IPS-18c (cell line): ENCODE data around the gene MAP7D1.
"Not testable (repeated sequence)": the region's sequence is repeated elsewhere in the genome, so short reads cannot be mapped to it uniquely, and the experiment has no call there.

Experiments
- H3K4me3 ChIP-seq: 2 replicates; pipeline ENCODE4 v1.7.0; 2013; ENCODE audit warnings: low read depth, mild to moderate bottlenecking, low read length, moderate library complexity; ENCODE audit not compliant: insufficient read depth
- H3K9me3 ChIP-seq: one replicate; pipeline ENCODE4 v1.6.1; 2013; ENCODE audit warnings: mild to moderate bottlenecking, low read length, moderate library complexity; ENCODE audit not compliant: control insufficient read depth, insufficient read depth

The MAP7D1 gene

DNA sequence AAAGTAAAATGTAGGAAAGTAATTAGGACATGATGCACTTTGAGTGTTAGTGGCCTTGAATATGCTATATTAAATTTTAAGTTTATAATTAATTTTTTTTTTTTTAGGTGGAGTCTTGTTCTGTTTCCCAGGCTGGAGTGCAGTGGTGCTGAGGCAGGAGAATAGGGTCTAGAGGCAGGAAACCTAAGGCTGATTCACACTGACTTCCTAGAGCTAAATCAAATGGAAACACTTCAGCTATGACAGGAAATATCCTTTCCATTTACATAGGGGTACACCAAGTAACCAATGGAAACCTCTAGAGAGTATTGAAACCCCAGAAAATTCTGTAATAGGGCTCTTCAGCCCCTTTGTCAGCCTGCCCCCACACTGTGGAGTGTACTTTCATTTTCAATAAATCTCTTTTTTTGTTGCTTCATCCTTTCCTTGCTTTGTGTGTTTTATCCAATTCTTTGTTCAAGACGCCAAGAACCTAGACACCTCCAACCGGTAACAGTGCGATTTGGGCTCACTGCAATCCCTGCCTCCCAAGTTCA, 50.4 kb downstream of the MAP7D1 start:
- Histone ChIP-seq H3K4me3 (no peak overlapping the region), H3K9me3 (no peaks in the 10 kb centered on the region)

DNA sequence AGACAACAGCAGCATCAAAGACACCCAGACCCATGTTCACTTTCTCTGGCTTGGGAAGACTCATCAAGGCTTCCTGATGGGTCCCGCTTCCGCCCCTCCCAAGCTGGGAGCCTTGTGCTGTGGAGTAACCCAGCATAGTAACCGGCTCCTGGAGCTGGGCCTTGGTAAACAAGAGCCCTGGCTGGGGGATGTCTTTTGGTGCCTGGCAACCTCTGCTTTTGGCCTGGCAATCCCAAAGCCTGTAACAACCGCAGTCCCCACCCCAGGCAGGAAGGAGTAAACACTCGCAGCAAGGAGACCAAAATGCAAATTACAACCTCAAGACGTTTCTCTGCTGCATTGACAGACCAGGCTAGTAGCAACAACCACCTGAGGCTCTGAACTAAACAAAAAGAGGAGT, 51.4 kb downstream of the MAP7D1 start:
- Histone ChIP-seq H3K4me3 (no peak overlapping the region), H3K9me3 (no peaks in the 10 kb centered on the region)

DNA sequence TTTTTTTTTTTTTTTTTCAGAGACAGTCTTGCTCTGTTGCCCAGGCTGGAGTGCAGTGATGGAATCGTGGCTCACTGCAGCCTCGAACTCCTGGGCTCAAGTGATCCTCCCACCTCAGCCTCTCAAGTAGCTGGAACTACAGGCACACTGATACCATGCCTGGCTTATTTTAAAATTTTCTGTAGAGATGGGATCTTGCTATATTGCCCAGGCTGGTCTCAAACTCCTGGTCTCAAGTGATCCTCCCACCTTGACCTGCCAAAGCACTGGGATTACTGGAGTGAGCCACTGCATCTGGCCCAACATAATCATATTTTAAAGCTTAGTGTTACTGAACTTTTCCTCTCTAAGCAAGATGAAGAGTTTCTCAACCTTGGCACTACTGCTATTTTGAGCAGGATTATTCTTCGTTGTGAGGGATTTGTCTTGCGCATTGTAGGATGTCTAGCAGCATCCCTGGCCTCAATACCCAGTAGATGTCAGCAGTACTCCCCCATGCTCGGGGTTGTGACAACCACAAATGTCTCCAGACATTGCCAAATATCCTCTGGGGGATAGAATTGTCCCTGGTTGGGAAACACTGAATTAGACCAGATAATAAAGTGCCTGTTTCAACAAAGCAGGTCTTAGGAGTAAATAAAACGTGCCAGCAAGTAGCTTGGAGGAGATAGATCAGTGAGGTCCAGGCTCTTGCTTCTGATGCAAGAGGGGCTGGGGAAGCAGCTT, 53.2 kb downstream of the MAP7D1 start:
- Histone ChIP-seq H3K4me3 (no peak overlapping the region), H3K9me3 (no peaks in the 10 kb centered on the region)

DNA sequence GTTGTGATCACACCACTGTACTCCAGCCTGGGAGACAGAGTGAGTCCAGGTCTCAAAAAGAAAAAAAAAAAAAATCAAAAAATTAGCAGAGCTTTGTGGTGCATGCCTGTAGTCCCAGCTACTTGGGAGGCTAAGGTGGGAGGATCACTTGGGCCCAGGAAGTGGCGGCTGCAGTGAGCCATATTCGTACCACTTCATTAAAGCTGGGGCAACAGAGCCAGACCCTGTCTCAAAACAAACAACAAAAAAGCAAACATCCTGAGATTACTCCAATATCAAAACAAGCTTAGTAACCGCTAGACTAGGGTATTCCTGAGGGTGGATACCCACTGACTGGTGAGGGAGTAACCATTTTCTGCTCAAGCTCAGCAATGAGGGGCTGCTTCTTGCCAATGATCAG, 55.3 kb downstream of the MAP7D1 start:
- H3K4me3 ChIP-seq, result no peak overlapping the region
- H3K9me3 ChIP-seq, result no peaks in the 10 kb centered on the region

DNA sequence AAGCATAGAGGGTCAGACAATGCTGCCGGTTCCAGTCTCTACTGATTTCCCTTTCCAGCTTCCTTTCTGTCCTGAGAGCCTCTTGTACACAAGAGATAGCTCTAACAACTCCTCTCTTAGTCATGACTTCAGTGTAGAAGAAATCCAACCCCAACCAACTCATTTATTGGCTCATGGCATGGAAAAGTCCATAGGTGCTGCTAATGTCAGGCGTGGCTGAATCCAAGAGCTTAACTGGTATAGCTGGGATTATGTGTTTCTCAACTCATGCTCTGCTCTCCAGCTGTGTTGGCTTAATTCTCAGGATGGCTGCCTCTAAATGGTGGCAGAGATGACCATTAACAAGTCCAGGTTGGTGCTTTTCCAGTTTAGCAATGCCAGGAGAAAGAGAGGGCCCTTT, 55.9 kb downstream of the MAP7D1 start:
- no peak overlapping the region for H3K4me3 ChIP-seq
- no peaks in the 10 kb centered on the region for H3K9me3 ChIP-seq

DNA sequence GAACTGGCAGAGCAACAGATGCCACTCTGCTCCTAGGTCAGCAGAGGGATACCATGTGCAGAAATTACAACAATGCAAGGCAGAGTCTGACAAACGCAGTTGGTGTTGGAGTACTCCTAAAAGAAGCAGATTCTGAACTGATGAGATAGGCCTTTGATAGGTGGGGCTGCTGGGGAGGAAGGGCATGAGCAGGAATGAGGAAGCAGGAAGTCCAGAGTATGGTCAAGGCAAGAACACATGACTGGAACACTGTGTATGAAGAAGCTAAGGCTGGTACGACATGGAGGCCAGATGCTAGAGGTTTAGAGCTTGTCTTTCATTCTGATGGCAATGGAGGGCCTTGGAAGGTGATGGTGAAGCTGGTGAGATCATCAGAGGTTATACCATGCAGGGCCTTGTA, 56.8 kb downstream of the MAP7D1 start:
- Histone ChIP-seq H3K9me3 (no peaks in the 10 kb centered on the region), H3K4me3 (no peak overlapping the region)

DNA sequence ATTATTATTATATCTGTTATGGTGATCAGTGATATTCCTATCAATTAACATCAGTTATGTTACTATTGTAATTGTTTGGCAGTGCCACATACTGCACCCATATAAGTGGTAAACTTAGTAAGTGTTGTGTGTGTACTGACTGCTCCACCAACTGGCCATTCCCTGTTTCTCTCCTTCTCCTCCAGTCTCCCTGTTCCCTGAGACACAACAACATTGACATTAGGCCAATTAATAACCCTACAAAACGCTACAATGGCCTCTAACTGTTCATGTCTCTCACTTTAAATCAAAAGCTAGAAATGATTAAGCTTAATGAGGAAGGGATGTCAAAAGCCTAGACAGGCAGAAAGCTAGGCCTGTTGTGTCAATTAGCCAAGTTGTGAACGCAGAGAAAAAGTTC, 61.7 kb downstream of the MAP7D1 start:
- no peaks in the 10 kb centered on the region for H3K9me3 ChIP-seq

DNA sequence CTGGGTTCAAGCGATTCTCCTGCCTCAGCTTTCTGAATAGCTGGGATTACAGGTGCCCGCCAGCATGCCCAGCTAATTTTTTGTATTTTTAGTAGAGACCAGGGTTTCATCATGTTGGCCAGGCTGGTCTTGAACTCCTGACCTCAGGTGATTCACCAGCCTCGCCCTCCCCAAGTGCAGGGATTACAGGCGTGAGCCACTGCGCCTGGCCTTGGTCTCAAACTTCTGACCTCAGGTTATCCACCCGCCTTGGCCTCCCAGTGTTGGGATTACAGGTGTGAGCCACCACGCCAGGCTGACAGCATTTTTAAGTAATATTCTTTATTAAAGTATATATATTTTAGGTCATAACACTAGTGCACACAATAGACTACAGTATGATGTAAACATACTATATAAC, 65.9 kb downstream of the MAP7D1 start:
- H3K9me3 ChIP-seq, H3K4me3 ChIP-seq: not testable (repeated sequence)

More for the DNA sequence above, 61.7 kb downstream of the MAP7D1 start:
- no peak overlapping the region for H3K4me3 ChIP-seq

DNA sequence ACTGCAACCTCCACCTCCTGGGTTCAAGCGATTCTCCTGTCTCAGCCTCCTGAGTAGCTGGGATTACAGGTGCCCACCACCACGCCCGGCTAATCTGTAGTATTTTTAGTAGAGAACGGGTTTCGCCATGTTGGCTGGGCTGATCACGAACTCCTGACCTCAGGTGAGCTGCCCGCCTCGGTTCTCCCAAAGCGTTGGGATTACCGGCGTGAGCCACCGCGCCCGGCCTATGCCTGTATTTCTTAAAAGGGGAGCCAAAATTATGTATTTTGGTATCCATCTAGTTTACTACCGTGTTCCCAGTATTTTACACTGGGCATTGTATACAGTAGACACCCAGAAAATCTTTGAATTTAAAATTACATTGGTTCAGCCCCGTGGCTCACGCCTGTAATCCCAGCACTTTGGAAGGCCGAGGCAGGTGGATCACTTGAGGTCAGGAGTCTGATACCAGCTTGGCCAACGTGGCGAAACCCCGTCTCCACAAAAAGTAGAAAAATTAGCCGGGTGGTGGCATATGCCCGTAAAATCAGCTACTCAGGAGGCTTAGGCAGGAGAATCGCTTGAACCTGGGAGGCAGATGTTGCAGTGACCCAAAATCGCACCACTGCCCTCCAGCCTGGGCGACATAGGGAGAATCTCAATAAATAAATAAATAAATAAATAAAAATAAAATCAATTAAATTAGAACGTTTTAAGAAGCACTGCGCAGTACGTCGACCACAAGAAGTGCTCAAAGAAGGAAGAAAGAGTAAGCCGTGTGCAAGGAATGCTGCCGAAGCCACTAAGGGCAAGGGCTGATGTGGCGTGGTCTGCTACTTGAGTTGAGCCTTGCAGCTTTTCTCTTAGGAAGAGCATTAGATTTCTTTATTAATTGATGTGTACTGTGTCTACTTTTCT, 66.8 kb downstream of the MAP7D1 start:
- Histone ChIP-seq H3K4me3 (no peak overlapping the region), H3K9me3 (no peaks in the 10 kb centered on the region)

DNA sequence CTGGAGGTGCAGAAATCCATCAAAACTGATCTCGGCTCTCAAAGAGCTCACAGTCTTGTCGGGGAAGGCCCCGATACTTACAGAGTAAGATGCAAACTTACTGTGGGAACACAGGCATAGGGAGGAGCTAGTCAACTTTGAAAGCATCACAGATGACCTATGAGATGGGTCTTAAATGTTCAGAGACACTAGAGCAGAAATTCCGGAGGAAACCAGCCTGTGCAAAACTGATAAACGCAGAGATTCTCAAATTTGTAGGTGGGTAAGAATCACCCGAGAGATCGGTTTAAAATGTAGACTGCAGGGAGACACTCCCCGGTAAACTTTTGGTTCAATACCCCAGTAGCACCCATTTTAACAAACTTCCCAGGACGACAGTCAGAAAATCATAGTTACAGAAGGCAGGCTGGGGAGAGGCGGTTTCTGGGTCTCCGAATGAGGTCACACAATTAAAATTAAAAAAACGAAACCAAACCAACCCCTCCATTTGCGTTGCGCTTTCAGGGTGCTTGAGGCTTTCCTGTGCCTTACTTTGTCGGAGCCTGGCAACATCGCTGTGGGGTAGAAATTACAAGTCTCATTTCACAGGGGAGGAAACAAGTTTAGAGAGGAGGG, 67.5 kb downstream of the MAP7D1 start:
- H3K9me3 ChIP-seq, result no peaks in the 10 kb centered on the region
- peak overlapping the region; percentile 78 for H3K4me3 ChIP-seq

DNA sequence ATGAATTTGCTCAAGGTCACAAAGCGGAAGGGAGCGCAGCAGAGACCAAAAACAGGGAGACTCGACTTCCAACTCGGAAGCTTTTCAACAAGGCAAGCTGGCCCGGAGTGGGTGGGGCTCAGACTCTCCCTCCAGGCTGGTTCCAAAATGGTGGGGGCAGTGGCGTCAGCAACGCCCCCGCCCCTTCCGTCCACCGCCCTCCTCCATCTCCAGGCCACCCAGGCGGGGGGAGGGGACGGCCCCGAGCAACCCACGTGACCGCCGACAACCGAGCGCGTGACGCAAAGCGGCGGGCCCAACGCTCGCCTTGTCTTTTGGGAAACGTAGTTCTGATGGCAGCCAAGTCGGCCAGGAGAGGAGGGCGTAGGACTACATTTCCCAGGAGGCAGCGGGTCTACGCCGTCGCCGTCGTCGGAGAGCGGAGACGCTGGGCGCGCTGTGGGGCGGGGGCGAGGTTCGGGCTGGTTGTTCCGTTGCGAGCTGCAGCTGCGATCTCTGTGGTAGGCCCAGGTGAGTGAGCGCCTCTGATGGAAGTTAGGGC, 68.1 kb downstream of the MAP7D1 start, which contains the start of gene THRAP3:
THRAP3 (plus strand) TSS at position 448 of the 541 bp plus-strand sequence. CDS start 58,121 bp downstream, outside the sequence.
- Histone ChIP-seq H3K4me3 (peak within 1 kb of the TSS; percentile 98), H3K9me3 (no peaks in the 10 kb centered on the region)

DNA sequence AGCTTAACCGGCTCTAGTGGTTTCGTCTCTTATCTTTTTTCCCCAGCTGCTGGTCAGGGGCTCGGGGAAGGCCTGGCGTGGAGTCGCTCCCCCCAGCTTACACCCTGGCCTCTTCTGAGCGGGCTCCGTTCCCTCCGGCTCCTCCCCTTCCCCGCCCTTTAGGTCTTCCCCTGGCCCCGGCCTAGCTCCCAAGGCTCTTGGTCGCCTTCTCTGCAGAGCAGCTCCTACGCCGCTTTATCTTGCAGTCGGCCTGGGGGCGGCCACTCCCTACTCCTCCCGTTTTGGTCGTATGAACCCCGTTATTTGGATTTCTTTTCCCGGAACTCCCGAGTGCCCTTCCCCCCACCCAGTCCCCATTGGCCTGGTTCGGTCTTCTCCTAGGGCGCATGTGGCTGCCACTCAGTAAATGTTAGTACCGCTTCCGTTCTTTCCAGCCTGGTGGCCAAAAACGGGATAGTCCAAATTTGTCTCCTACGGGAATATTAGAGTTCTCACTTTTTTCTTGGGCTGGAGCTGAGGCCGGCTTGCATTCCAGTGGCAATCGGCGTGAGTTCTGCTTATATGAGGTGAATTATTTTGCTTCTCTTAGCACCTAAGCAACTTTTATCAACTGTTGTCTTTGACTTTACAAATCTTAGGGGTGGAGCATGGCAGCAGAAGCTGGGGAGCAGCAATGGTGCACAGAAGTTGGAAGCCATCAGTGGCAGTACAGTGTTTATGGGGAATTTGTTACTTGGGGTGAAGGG, 68.8 kb downstream of the MAP7D1 start:
- Histone ChIP-seq H3K4me3 (peak overlapping the region; percentile 98), H3K9me3 (no peaks in the 10 kb centered on the region)

DNA sequence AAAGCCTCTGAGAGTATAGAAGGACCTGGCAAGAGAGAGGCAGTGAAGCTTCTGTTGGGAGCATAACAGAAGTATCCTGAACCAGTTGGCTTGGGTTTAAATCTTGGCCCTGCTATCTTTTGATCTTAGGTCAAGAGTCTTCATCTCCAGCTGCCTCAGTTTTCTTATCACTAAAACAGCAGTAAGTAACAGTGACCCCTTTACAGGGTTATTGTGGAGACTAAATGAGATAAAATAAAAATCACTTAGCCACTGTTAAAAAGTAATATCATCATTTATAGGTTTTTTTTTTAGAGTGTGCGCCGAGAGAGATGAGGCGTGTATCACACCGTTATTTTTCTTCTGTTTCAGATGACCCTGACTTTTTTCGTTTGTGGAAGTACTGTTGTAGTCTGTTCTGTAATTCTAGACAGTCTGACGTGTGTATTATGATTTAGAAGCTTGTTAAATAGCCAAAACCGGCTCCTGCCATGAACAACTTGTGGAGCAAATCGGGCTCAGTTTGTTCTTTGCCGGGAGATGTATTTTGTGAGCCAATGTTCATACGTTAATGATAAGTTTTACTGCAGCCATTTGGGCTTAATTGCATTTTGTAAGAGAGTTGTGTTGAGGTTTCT, 69.4 kb downstream of the MAP7D1 start:
- Histone ChIP-seq H3K4me3 (peak overlapping the region; percentile 98), H3K9me3 (no peaks in the 10 kb centered on the region)

DNA sequence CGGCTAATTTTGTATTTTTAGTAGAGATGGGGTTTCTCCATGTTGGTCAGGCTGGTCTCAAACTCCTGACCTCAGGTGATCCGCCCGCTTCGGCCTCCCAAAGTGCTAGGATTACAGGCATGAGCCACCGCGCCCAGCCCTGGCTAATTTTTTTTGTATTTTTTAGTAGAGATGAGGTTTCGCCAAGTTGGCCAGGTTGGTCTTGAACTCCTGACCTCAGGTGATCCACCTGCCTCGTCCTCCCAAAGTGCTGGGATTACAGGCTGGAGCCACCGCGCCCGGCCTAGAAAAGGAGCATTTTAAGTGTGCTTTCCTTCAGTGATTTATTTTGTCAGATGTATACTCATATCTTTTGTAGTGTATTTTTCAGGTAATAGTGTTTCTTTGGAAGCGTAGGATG, 74.3 kb downstream of the MAP7D1 start:
- H3K4me3 ChIP-seq, H3K9me3 ChIP-seq: not testable (repeated sequence)
